Ascending aorta (tissue), 2 donors: ENCODE results near the gene LSM12. TPM values are rescaled to one million over a fixed set of nuclear protein-coding genes. Genes with fewer than 3 reads are reported as not detected.

ENCODE experiments used
- DNase-seq, 2 donors: peaks; one replicate each; pipeline ENCODE4 v3.0.0-alpha.2; 2019; ENCODE audit warnings: low spot score in 2 of 2
- H3K27ac ChIP-seq, 2 donors: fragments of 200-600 bp; sonication (generic); one replicate each; pipeline ENCODE4 v1.5.1; 2016 to 2017; ENCODE audit warnings: mild to moderate bottlenecking in 1 of 2
- H3K27me3 ChIP-seq: fragments of 200-600 bp; sonication (generic); one replicate; pipeline ENCODE4 v1.5.1; 2017
- H3K36me3 ChIP-seq, 2 donors: fragments of 200-600 bp; sonication (generic); one replicate each; pipeline ENCODE4 v1.5.1; 2016
- H3K4me1 ChIP-seq, 2 donors: fragments of 200-600 bp; sonication (generic); one replicate each; pipeline ENCODE4 v1.5.1; 2016 to 2017; ENCODE audit warnings: mild to moderate bottlenecking in 1 of 2
- H3K4me3 ChIP-seq, 2 donors: fragments of 200-600 bp; sonication (generic); one replicate each; pipeline ENCODE4 v1.5.1; 2016 to 2017; ENCODE audit warnings: mild to moderate bottlenecking in 1 of 2
- H3K9me3 ChIP-seq, 2 donors: fragments of 200-600 bp; sonication (generic); one replicate each; pipeline ENCODE4 v1.5.1; 2016
- intact Hi-C: fragments of 100-400 bp; cut with DNase I; formaldehyde crosslinking; loops from one replicate; pipeline ENCODE4 v1.15.1; 2023
- total RNA-seq: library from RNA; depleted of rRNA; stranded (reverse); fragments of >200 nt; gene quantifications from one replicate; pipeline ENCODE4 v1.1.0, GENCODE V29; 2016
- TF ChIP-seq, protein P1 (sequence below), 3 experiments: fragments of 200-600 bp in 2 of 3; fragments of 450-650 bp in 1 of 3; sonication (generic) in 2 of 3; IDR thresholded peaks; one replicate each; pipeline ENCODE4 v1.5.1; 2016 to 2019; ENCODE audit warnings: antibody characterized with exemption in 3 of 3, mild to moderate bottlenecking in 1 of 3, moderate library complexity in 1 of 3

The LSM12 gene
- total RNA-seq, 1 donor from 2014 or later: 12.5 TPM

GRCh38 chr17:44093231-44093900 is 26.9 kb upstream of the LSM12 start:
- Histone ChIP-seq H3K36me3 (peaks cover 53 to 57% of the 10 kb centered on the region in 2 donors), H3K9me3 (no peaks in the 10 kb centered on the region), H3K4me3 (no peak overlapping the region), H3K4me1 (peaks cover 20 to 31% of the 10 kb centered on the region in 2 donors), H3K27ac (no peak overlapping the region), H3K27me3 (no peaks in the 10 kb centered on the region)
- intact Hi-C loops: no loop called here
- TF ChIP-seq, protein P1, sequence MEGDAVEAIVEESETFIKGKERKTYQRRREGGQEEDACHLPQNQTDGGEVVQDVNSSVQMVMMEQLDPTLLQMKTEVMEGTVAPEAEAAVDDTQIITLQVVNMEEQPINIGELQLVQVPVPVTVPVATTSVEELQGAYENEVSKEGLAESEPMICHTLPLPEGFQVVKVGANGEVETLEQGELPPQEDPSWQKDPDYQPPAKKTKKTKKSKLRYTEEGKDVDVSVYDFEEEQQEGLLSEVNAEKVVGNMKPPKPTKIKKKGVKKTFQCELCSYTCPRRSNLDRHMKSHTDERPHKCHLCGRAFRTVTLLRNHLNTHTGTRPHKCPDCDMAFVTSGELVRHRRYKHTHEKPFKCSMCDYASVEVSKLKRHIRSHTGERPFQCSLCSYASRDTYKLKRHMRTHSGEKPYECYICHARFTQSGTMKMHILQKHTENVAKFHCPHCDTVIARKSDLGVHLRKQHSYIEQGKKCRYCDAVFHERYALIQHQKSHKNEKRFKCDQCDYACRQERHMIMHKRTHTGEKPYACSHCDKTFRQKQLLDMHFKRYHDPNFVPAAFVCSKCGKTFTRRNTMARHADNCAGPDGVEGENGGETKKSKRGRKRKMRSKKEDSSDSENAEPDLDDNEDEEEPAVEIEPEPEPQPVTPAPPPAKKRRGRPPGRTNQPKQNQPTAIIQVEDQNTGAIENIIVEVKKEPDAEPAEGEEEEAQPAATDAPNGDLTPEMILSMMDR (IDR thresholded peaks at IDR 0.05): no peak
- no peak for DNase-seq

- H3K36me3 ChIP-seq: peaks cover 66 to 70% of the 10 kb centered on the region in 2 donors
- H3K27ac ChIP-seq: no peak overlapping the region
- H3K4me3 ChIP-seq: no peak overlapping the region
- DNase-seq: no peak
- peaks cover 18 to 19% of the 10 kb centered on the region in 2 donors for H3K4me1 ChIP-seq
- no peaks in the 10 kb centered on the region for H3K27me3 ChIP-seq
- H3K9me3 ChIP-seq: no peaks in the 10 kb centered on the region
- TF ChIP-seq, protein P1 (IDR thresholded peaks at IDR 0.05): no peak
- intact Hi-C loops: no loop called here
These were observed 25.6 kb upstream of the LSM12 start for GRCh38 chr17:44092051-44092450.

GRCh38 chr17:44091200-44091997 is 24.9 kb upstream of the LSM12 start:
- Histone ChIP-seq H3K9me3 (no peaks in the 10 kb centered on the region), H3K27me3 (no peaks in the 10 kb centered on the region), H3K27ac (no peak overlapping the region), H3K4me3 (no peak overlapping the region), H3K4me1 (peaks cover 11 to 12% of the 10 kb centered on the region in 2 donors), H3K36me3 (peaks cover 70 to 75% of the 10 kb centered on the region in 2 donors)
- TF ChIP-seq, protein P1 (IDR thresholded peaks at IDR 0.05): no peak
- intact Hi-C loops: no loop called here
- no peak for DNase-seq

GRCh38 chr17:44088254-44088653 is 21.8 kb upstream of the LSM12 start:
- TF ChIP-seq, protein P1 (IDR thresholded peaks at IDR 0.05): no peak
- intact Hi-C loops: loop anchor here (5.0 kb wide), 1 partner anchor 34 kb away; the partner anchor contains the start of gene HDAC5
- H3K27me3 ChIP-seq: no peaks in the 10 kb centered on the region
- H3K27ac ChIP-seq: no peak overlapping the region
- H3K36me3 ChIP-seq: peaks cover 97% of the 10 kb centered on the region in 2 donors
- H3K4me3 ChIP-seq: no peak overlapping the region
- H3K4me1 ChIP-seq: no peaks in the 10 kb centered on the region
- no peaks in the 10 kb centered on the region for H3K9me3 ChIP-seq
- DNase-seq: no peak

DNA sequence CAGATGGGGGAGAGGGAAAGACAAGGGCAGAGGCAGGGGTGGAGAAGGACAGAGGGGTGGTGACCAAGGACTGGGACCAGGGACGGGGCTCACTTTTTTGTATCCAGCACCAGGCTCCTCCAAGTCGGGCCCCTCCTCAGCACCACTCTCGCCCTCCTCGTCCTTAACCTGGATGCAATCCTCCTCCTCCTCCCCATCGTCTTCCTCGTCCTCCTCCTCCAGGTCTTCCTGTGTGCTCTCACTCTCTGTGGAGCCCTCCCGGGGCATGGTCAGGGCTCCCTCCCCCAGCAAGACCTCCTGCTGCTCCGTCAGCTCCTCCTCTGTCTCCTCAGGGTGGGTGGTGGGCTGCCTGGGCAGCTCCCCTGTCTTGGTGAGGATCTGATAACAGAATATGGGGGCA is 20.8 kb upstream of the LSM12 start:
- Histone ChIP-seq H3K27me3 (no peaks in the 10 kb centered on the region), H3K27ac (peak overlapping the region; percentile 69 to 76), H3K36me3 (peaks cover 97% of the 10 kb centered on the region in 2 donors), H3K4me1 (no peaks in the 10 kb centered on the region), H3K4me3 (no peak overlapping the region), H3K9me3 (no peaks in the 10 kb centered on the region)
- intact Hi-C loops: loop anchor here (5.0 kb wide), 1 partner anchor 35 kb away; the partner anchor contains the start of gene HDAC5
- no peak for DNase-seq
- TF ChIP-seq, protein P1 (IDR thresholded peaks at IDR 0.05): no peak
